Forelimb muscle (tissue), 1 donor: ENCODE measurements around the gene MYCT1. TPM values are rescaled to one million over a fixed set of nuclear protein-coding genes. Genes with fewer than 3 reads are reported as not detected.
"Not testable (repeated sequence)": the region's sequence is repeated elsewhere in the genome, so short reads cannot be mapped to it uniquely, and the experiment has no call there.

Source experiments
- DNase-seq: peaks from one replicate; pipeline ENCODE4 v3.0.0-alpha.2; 2013; ENCODE audit warnings: low read depth
- polyA plus RNA-seq: library from polyadenylated mRNA; unstranded; fragments of 120-200 nt; gene quantifications from one replicate; pipeline ENCODE4 v1.2.1, GENCODE V29; 2013; ENCODE audit not compliant: insufficient read length

MYCT1 gene, protein sequence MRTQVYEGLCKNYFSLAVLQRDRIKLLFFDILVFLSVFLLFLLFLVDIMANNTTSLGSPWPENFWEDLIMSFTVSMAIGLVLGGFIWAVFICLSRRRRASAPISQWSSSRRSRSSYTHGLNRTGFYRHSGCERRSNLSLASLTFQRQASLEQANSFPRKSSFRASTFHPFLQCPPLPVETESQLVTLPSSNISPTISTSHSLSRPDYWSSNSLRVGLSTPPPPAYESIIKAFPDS
- 18.0 TPM for polyA plus RNA-seq

DNA sequence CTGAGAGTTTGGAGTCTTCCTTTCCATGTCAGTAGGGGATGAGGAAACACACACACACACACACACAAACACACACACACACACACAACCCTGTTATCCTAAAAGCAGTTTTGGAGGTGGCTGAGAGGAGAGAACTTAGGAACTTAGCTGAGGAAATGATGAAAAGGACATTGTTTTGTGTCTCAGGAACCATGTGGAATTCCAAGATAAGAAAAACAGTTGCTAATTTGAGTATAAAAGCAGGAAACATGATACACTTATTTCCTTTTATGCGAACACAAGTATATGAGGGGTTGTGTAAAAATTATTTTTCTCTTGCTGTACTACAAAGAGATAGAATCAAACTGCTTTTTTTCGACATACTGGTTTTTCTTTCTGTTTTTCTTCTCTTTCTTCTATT is at the start of gene MYCT1:
Gene MYCT1 (plus strand): TSS at position 264 of the 400 bp plus-strand sequence. CDS start 6 bp downstream, at position 270.
- no peak for DNase-seq

- peak; percentile 78 for DNase-seq
Measured at GRCh38 chr6:152648105-152648504, 49.6 kb upstream of the MYCT1 start.

DNA sequence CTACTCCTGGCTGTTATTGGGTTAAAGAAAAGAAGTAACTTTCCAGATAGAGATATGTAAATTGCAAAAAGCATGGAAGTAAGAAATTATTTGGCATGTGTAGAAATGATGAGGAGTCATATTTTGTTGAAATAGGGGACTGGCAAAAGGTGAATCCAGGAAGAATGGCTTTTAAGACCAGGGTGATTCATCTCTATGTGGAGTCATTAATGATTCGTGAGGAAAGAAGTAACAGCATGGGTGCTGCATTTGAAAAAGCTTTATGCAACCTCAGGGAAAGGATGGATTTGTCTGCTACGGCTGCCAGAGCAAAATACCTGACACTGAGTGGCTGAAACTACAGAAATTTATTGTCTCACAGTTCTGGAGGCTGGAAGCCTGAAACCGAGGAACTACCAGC is 45.7 kb upstream of the MYCT1 start:
- no peak for DNase-seq

GRCh38 chr6:152661776-152662175 is 35.9 kb upstream of the MYCT1 start:
- no peak for DNase-seq

GRCh38 chr6:152669895-152670294 is 27.8 kb upstream of the MYCT1 start:
- no peak for DNase-seq

DNA sequence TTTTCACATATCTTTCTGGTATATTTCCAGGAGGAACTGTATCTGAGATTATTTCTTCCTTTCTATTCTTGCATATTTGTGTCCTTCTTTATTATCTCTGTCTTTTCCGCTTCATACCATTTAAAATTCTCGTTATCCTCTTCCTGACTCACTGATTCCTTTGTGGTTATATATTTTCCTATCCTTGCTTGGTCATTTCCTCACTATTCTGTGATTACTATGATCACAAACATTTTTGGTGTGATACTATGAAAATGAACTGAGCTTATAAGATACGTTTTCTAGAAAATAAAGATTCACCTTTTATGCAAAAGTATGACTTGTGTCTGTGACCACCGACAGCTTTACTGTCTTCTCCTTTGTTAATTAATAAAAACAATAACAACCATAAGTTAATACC is 26.5 kb upstream of the MYCT1 start:
- no peak for DNase-seq

DNA sequence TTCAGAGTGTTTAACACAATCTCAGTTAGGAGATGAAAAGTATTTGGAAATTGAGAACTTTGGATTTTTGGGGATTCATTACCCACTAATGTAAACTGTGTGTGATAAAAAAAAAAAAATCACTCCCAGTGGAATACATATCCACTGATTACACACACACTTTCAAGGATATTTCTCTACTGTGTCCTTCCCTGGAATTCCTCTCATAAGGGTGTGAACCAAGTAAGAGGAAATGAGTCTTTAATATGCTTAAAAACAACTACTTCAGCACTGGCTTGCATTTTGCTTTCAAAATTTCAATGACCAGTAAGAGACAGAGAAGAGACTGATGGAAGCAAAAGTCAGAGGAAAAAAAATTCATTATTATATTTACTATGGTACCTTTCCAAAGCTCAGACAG is 24.5 kb upstream of the MYCT1 start:
- DNase-seq: no peak

GRCh38 chr6:152680151-152680550 is 17.5 kb upstream of the MYCT1 start:
- DNase-seq: no peak

DNA sequence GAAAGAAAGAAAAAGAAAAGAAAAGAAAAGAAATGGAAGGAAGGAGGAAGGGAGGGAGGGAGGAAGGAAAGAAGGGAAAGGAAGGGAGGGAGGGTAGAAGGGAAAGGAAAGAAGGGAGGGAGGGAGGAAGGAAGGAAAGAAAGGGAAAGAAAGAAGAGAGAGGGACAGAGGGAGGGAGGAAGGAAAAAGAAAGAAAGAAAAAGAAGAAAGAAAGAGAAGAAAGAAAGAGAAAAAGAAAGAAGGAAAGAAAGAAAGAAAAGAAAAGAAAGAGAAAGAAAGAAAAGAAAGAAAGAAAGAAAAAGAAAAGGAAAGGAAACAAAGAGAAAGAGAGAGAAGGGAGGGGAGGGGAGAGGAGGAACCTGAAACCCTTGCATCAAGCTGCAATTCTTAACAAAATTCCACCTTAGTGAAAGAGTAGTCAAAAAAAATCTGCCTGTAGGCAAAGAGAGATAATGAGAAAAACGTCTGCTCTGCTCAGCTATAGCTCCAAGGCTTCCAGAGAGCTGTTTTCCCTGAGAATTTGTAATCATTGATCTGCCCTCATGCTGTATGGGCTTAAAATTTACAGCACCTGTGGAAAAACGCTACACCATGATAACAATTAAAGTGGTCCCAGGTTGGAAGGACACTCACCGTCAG is 16.7 kb upstream of the MYCT1 start:
- no peak for DNase-seq

DNA sequence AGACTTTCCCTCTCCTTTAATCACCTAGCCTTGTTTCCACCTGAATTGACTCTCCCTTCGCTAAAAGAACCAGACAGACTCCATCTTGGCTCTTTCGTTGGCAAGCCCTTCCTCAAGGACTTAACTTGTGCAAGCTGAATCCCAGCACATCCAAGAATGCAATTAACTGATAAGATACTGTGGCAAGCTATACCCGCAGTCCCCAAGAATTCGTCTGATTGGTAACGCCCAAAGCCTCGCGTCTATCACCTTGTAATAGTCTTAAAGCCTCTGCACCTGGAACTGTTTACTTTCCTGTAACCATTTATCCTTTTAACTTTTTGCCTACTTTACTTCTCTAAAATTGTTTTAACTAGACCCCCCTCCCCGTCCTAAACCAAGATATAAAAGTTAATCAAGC is 15.6 kb upstream of the MYCT1 start:
- no peak for DNase-seq

DNA sequence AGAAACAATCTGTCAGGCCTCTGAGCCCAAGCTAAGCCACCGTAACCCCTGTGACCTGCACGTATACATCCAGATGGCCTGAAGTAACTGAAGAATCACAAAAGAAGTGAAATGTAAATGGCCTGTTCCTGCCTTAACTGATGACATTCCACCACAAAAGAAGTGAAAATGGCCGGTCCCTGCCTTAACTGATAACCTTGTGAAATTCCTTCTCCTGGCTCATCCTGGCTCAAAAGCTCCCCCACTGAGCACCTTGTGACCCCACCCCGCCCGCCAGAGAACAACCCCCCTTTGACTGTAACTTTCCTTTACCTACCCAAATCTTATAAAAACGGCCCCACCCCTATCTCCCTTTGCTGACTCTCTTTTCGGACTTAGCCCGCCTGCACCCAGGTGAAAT is 14.8 kb upstream of the MYCT1 start:
- not testable (repeated sequence) for DNase-seq

GRCh38 chr6:152685819-152686218 is 11.9 kb upstream of the MYCT1 start:
- no peak for DNase-seq

DNA sequence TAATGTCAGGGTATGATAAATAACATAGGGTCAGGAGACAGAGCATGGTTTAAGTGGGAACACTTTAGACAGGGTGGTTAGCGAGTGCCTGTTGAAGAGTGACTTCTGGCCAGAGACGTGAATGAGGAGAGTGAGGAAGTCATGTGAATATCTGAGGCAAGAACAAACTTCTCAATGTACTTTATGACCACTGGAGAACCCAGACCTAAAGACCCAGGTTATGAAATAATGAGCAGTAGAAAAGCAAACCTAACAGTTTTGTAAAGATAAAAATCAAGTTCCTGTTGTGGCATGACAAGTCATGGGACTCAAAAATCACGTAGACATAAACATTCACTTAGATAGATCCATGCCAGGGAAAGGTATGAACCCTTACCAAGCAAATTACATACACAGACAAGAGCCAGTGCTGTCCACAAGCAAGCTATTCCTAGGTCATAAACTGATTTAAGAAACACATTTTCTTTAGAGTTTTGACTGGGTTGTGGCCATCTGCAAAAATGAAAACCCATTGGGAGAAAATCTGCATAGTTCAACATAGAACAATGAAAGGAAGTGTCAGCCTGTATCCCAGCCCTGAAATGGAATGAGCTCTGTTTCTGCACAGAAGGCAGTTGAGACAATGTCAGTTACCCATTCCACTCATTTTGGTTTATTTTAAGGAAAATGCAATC is 2.2 kb upstream of the MYCT1 start:
- DNase-seq: no peak

DNA sequence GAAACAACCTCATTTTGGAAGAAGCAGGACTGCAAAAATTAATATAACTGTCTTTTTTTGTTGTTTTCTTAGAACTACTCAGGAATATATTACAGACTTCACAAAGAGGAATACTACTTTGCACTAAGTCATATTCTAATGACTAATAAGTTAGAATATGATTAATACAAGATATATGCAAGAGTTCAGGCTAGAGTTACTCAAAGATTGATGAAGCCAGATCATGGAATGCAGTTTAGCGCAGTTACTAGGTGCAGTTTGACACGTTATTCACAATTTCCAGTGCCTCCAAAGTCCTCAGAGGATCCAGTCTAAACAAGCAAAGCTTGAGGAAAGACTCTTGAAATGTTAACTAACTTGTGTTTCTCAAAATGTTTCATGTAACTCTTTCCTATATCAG is 1.2 kb upstream of the MYCT1 start:
- no peak for DNase-seq

- DNase-seq: no peak
Measured at GRCh38 chr6:152698692-152699091, 995 bp downstream of the MYCT1 start.

DNA sequence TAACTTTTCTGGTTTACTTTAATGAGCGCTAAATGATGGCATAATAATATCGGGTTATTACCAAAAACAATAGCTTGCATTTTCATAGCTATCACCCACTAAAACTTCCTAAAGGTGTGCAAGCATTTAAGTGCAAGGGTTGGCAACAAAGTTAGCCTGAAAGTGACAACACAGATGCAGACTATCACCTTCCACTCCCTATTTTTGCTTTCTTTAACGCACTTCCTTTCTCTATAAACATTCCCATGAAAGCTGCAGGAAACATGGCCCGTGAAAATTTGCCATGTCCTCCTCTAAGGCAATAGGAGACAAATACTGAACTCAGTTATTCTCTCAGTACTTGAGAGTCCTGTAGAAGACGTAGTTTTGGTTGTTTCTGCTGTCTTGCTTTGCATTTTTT is 2.7 kb downstream of the MYCT1 start:
- no peak for DNase-seq

DNA sequence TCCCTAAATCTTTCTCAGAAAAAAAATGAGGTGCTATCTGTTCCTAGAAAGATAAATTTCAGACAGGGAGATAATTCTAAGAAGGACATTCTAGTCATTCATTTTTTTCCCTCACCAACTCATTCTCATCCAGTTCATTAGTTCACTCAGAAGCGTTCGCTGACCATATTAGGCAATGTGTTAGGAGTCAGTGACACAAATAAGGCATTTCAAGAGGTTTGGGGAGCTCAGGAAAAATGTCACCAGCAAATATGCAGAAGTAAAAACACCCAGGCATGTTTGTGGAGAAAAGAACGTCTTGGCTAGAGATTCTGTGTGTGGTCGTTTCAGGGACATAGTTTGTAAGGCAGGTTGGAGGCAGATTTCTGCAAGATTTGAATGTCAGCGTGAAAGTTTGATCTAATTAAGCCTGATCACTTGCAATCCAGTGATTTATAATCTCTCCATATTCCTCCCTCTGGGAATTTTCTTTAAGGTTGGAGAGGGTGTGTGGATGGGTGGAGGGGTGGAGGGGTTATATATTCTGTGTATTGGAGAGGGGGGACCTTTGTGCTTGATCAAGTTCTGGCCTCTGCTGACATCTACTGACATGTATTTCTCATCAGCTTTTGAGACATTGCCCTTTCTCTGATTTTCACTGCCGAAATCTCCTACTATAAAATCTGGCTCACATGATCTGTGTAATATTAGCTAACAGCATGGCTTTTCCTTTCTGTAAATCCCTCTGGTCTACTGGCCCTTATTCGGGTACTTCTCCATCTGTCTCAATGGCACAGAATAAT is 3.6 kb downstream of the MYCT1 start:
- no peak for DNase-seq

GRCh38 chr6:152701863-152702401 is 4.2 kb downstream of the MYCT1 start:
- DNase-seq: no peak

GRCh38 chr6:152703750-152704149 is 6.1 kb downstream of the MYCT1 start:
- DNase-seq: not testable (repeated sequence)

- DNase-seq: no peak
Measured at GRCh38 chr6:152705327-152705726, 7.6 kb downstream of the MYCT1 start.

GRCh38 chr6:152716322-152716721 is 18.6 kb downstream of the MYCT1 start:
- DNase-seq: no peak

DNA sequence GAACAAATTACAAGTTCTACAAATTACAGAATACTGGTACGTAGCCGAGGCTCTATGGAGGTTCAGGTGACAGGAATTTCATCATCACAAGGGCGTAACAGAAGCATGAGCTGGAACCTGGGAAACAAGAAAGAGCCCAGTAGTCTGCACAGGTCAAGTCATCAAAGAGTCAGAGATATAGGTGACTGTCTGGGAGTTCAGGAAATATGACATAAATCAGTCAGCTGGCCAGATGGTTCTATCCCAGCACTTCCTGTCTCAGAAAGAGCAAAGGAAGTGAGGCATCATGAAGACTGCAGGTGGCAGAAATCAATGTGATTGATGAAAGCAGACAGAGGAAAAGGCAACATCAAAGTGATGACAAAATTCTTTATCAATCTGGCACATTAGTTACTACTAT is 23.3 kb downstream of the MYCT1 start:
- no peak for DNase-seq
